ENCODE data around the gene XXYLT1.

Gene XXYLT1

DNA sequence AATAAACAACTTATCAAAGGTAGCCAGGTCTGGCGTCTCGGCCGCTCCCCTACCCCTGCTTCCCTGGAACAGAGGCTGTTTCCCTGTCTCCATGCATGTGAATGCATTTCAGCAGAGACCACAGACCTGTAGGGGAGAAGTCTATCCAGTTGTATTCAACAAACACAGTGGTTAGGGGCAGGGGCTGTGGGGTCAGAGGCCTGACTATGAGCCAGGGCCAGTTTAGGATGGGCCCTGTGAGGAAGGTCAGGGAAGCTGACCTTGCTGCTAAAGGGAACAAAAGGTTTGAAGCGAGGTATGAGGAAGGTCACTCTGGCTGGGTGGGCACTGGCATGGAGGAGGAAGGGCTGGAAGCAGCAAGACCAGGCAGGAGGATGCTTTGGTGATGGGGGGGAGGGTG, 184.6 kb downstream of the XXYLT1 start:
- H3K27ac ChIP-seq (ENCODE audit: low read length): no peak overlapping the region
- H3K9me3 ChIP-seq (ENCODE audit: control insufficient read depth in 1 of 2, low read length in 2 of 2): no peaks in the 10 kb centered on the region
- no peak overlapping the region for H3K4me3 ChIP-seq (ENCODE audit: low read depth in 1 of 2, low read length in 2 of 2)
- H3K27me3 ChIP-seq (ENCODE audit: low read depth, low read length): no peaks in the 10 kb centered on the region
- no peaks in the 10 kb centered on the region for H3K36me3 ChIP-seq (ENCODE audit: control insufficient read depth in 1 of 2, insufficient read depth in 2 of 2, low read length in 2 of 2)
- H3K4me1 ChIP-seq (ENCODE audit: control insufficient read depth in 1 of 2, insufficient read depth in 2 of 2, low read length in 2 of 2): peaks cover 0 to 7% of the 10 kb centered on the region in 2 donors

DNA sequence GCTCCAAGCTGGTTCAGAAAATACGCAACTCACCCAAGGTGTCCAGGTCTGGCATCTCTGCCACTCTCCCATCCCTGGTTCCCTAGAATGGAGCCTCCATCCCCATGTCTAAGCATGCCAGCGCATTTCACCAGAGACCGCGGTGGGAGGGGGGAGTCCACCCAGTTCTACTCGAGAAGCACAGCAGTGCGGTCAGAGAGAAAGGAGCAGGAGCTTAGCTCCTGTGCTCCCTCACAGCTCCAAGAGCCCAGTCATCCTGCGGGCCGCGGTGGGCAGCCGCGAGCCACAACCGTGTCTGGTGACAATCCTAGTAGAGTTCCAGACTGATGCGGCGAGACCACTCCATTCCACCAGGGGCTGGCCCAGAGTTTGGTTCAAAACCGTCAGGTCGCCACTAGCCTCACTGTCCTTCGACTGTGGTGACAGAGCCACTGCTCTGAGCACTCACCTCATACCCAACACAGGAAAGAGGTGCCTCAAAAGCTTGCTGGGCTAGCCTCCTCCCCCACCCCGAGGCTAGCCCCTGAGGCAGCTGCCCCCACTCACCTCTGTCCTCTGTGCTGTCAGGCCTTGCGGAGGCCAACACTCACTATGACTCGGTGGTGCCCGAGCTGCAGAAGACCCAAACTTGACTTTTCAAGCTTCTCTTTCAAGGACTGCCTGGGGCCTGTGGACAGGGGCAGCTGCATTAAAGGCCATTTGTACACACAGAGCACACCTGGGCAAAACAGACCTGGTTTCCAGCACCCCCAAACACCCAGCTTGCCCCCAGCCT, 185.4 kb downstream of the XXYLT1 start:
- peaks cover 5 to 15% of the 10 kb centered on the region in 2 donors for H3K4me1 ChIP-seq (ENCODE audit: control insufficient read depth in 1 of 2, insufficient read depth in 2 of 2, low read length in 2 of 2)
- no peaks in the 10 kb centered on the region for H3K9me3 ChIP-seq (ENCODE audit: control insufficient read depth in 1 of 2, low read length in 2 of 2)
- no peak overlapping the region for H3K27ac ChIP-seq (ENCODE audit: low read length)
- no peak overlapping the region for H3K4me3 ChIP-seq (ENCODE audit: low read depth in 1 of 2, low read length in 2 of 2)
- no peaks in the 10 kb centered on the region for H3K27me3 ChIP-seq (ENCODE audit: low read depth, low read length)
- H3K36me3 ChIP-seq (ENCODE audit: control insufficient read depth in 1 of 2, insufficient read depth in 2 of 2, low read length in 2 of 2): no peaks in the 10 kb centered on the region

DNA sequence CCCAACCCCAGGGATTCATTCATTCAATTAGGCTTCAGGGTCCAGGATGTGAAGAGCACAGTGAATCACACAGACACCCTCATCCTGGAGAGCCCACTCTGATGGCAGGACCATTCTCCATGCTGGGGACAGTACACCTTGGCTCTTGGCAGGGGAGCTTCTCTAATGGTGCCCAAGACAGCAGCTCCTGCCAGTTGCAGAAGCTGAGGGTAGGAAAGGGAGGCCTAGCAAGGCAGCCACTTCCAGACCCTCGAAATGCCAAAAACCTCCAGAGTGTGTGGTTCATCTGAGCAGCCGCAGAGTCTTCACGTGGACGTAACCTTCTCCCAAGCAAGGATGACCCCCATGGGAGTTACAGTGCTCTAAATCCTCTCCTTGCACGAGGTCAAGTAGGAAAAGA, 186.2 kb downstream of the XXYLT1 start:
- H3K27ac ChIP-seq (ENCODE audit: low read length): no peak overlapping the region
- H3K27me3 ChIP-seq (ENCODE audit: low read depth, low read length): no peaks in the 10 kb centered on the region

DNA sequence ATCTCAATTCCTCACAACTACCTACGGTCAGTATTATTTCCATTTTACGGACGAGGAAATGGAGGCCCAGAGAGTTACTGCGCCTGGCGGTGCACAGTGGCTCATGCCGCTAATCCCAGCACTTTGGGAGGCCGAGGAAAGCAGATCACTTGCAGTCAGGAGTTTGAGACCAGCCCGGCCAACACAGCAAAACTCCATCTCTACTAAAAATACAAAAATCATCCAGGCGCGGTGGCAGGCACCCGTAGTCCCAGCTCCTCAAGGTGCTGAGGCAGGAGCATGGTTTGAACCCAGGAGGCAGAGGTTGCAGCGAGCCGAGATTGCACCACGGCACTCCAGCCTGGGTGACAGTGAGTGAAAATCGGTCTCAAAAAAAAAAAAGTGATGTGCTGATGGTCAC, 187.3 kb downstream of the XXYLT1 start:
- H3K9me3 ChIP-seq (ENCODE audit: control insufficient read depth in 1 of 2, low read length in 2 of 2): no peaks in the 10 kb centered on the region
- no peak overlapping the region for H3K27ac ChIP-seq (ENCODE audit: low read length)
- H3K27me3 ChIP-seq (ENCODE audit: low read depth, low read length): no peaks in the 10 kb centered on the region
- H3K36me3 ChIP-seq (ENCODE audit: control insufficient read depth in 1 of 2, insufficient read depth in 2 of 2, low read length in 2 of 2): no peaks in the 10 kb centered on the region
- H3K4me1 ChIP-seq (ENCODE audit: control insufficient read depth in 1 of 2, insufficient read depth in 2 of 2, low read length in 2 of 2): peaks cover 5 to 15% of the 10 kb centered on the region in 2 donors
- H3K4me3 ChIP-seq (ENCODE audit: low read depth in 1 of 2, low read length in 2 of 2): no peak overlapping the region

More for the DNA sequence above, 186.2 kb downstream of the XXYLT1 start:
- no peaks in the 10 kb centered on the region for H3K9me3 ChIP-seq (ENCODE audit: control insufficient read depth in 1 of 2, low read length in 2 of 2)
- peaks cover 5 to 15% of the 10 kb centered on the region in 2 donors for H3K4me1 ChIP-seq (ENCODE audit: control insufficient read depth in 1 of 2, insufficient read depth in 2 of 2, low read length in 2 of 2)
- H3K36me3 ChIP-seq (ENCODE audit: control insufficient read depth in 1 of 2, insufficient read depth in 2 of 2, low read length in 2 of 2): no peaks in the 10 kb centered on the region
- no peak overlapping the region for H3K4me3 ChIP-seq (ENCODE audit: low read depth in 1 of 2, low read length in 2 of 2)

DNA sequence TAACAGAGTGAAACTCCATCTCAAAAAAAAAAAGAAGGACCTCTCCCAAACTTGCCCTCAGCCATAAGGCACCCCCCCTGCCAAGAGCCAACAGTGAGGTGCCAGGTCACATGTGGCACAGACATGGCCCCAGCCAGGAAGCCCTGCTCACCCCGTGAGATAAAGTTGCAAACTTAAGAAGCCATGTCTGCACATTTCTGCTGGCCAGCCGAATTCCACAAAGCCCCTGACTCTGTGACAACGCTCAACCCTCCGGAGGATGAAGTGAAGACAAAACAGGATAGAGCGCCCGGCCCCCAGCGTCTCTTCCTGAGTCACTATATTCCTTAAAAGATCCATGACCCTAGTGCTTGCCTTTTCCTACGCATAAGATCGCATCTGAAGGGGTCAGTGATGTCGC, 188.1 kb downstream of the XXYLT1 start:
- Histone ChIP-seq H3K4me1 (ENCODE audit: control insufficient read depth in 1 of 2, insufficient read depth in 2 of 2, low read length in 2 of 2) (peaks cover 5 to 15% of the 10 kb centered on the region in 2 donors), H3K36me3 (ENCODE audit: control insufficient read depth in 1 of 2, insufficient read depth in 2 of 2, low read length in 2 of 2) (no peaks in the 10 kb centered on the region), H3K27me3 (ENCODE audit: low read depth, low read length) (no peaks in the 10 kb centered on the region), H3K9me3 (ENCODE audit: control insufficient read depth in 1 of 2, low read length in 2 of 2) (no peaks in the 10 kb centered on the region), H3K27ac (ENCODE audit: low read length) (no peak overlapping the region), H3K4me3 (ENCODE audit: low read depth in 1 of 2, low read length in 2 of 2) (no peak overlapping the region)

DNA sequence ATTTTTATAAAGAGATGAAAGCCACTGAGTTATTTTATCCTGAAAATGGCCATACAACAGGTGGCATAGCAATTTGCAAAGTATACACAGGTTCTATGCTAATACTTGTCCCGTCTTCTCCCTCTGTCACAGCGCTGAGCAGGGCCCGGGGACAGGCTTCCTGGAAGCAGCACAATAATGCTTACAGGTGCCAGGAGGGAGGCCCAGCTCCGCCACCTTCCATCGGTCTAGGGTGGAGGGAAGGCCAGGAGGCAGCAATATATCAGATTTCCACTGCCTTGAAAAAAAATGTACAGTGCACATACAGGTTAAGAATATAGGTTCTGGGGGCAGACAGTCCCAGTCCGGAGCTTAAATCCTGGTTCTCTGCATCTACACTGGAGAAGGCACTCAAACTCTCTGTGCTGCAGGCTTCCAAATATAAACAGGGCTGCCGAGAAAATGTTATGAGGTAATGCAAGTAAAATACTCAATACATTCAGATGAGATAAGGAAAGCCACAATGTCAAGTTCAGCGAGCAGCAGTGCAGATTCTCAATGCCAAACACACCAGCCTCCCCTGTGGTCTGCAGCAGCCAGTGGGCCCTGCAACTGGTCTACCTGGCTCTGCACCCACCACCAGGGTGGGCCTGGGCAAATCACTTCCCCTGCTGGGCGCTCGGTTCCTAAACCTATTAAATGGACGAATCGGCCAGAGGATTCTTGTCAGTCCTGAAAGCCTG, 189.6 kb downstream of the XXYLT1 start:
- Histone ChIP-seq H3K9me3 (ENCODE audit: control insufficient read depth in 1 of 2, low read length in 2 of 2) (no peaks in the 10 kb centered on the region), H3K27me3 (ENCODE audit: low read depth, low read length) (no peaks in the 10 kb centered on the region), H3K36me3 (ENCODE audit: control insufficient read depth in 1 of 2, insufficient read depth in 2 of 2, low read length in 2 of 2) (no peaks in the 10 kb centered on the region), H3K4me3 (ENCODE audit: low read depth in 1 of 2, low read length in 2 of 2) (no peak overlapping the region), H3K27ac (ENCODE audit: low read length) (no peak overlapping the region), H3K4me1 (ENCODE audit: control insufficient read depth in 1 of 2, insufficient read depth in 2 of 2, low read length in 2 of 2) (peaks cover 5 to 15% of the 10 kb centered on the region in 2 donors)

DNA sequence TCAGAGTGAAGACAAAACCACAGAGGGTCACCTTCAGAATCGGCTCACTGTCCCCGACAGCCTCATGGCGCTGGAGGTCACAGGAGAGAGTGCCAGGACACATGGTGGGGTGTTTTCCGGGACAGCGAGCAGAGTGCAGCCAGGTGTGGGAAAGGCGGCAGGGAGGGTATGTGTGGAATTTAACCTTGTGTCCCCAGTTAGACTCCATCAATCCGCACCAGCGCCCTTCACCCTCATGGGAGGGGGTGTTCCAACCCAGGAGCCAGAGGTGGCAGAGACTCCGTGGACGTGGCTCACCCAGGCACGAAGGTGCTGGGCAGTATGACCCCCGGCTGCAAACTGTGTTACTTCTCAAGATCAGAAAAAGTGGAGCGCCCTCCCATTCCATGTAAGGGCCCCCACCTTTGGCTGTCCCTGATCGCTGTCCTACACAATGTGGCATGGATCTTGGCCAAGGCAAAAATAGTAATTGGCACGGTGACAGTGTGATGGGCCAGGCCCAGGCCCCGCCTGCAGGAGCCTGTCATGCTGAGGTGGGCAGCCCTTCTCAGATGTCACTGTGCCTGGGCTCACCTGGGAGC, 190.3 kb downstream of the XXYLT1 start:
- H3K9me3 ChIP-seq (ENCODE audit: control insufficient read depth in 1 of 2, low read length in 2 of 2): no peaks in the 10 kb centered on the region
- H3K27me3 ChIP-seq (ENCODE audit: low read depth, low read length): no peaks in the 10 kb centered on the region
- no peaks in the 10 kb centered on the region for H3K36me3 ChIP-seq (ENCODE audit: control insufficient read depth in 1 of 2, insufficient read depth in 2 of 2, low read length in 2 of 2)
- peaks cover 5 to 15% of the 10 kb centered on the region in 2 donors for H3K4me1 ChIP-seq (ENCODE audit: control insufficient read depth in 1 of 2, insufficient read depth in 2 of 2, low read length in 2 of 2)
- no peak overlapping the region for H3K27ac ChIP-seq (ENCODE audit: low read length)
- no peak overlapping the region for H3K4me3 ChIP-seq (ENCODE audit: low read depth in 1 of 2, low read length in 2 of 2)

DNA sequence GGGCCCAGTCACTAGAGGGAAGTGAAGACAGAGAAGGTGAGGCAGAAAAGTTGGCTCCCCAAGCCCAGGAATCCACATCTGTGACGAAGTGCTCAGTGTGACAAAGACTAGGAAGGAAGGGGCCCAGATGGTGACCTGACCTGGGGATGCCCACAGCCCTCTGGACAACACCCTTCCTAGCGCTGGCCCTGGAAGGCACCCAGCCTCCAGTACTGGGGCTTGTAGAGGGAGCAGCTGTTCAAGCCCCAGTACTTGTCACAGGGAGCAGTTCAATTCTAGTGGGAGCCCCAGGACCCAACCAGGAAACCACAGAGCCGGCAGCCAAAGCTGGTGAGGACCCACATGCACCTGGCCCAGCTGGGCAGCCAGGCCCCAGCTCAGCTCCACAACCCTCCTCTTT, 190.8 kb downstream of the XXYLT1 start:
- H3K4me3 ChIP-seq (ENCODE audit: low read depth in 1 of 2, low read length in 2 of 2): no peak overlapping the region
- H3K9me3 ChIP-seq (ENCODE audit: control insufficient read depth in 1 of 2, low read length in 2 of 2): no peaks in the 10 kb centered on the region
- H3K27ac ChIP-seq (ENCODE audit: low read length): no peak overlapping the region
- H3K36me3 ChIP-seq (ENCODE audit: control insufficient read depth in 1 of 2, insufficient read depth in 2 of 2, low read length in 2 of 2): no peaks in the 10 kb centered on the region
- no peaks in the 10 kb centered on the region for H3K27me3 ChIP-seq (ENCODE audit: low read depth, low read length)
- peaks cover 5 to 15% of the 10 kb centered on the region in 2 donors for H3K4me1 ChIP-seq (ENCODE audit: control insufficient read depth in 1 of 2, insufficient read depth in 2 of 2, low read length in 2 of 2)

DNA sequence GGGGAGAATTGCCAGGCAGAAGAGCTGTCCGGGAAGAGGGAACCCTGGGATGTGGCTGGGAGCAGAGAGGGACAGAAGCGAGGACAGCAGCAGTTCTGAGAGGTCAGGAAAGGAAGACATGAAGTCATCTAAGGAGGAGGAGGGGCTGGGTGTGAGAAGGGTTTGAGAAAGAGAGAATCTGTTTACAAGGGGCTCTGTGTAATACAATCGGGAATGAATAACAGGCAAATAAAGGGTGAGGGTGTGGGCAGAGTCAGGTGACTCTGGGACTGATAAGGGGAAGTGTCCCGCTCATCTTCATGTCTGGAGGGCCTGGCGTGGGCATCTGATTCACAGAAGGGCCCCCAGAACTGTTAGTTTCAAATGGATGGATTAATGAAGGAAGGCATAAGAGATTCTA, 191.3 kb downstream of the XXYLT1 start:
- H3K4me3 ChIP-seq (ENCODE audit: low read depth in 1 of 2, low read length in 2 of 2): no peak overlapping the region
- H3K9me3 ChIP-seq (ENCODE audit: control insufficient read depth in 1 of 2, low read length in 2 of 2): no peaks in the 10 kb centered on the region
- H3K27me3 ChIP-seq (ENCODE audit: low read depth, low read length): no peaks in the 10 kb centered on the region
- no peak overlapping the region for H3K27ac ChIP-seq (ENCODE audit: low read length)
- peaks cover 5 to 15% of the 10 kb centered on the region in 2 donors for H3K4me1 ChIP-seq (ENCODE audit: control insufficient read depth in 1 of 2, insufficient read depth in 2 of 2, low read length in 2 of 2)
- H3K36me3 ChIP-seq (ENCODE audit: control insufficient read depth in 1 of 2, insufficient read depth in 2 of 2, low read length in 2 of 2): no peaks in the 10 kb centered on the region

DNA sequence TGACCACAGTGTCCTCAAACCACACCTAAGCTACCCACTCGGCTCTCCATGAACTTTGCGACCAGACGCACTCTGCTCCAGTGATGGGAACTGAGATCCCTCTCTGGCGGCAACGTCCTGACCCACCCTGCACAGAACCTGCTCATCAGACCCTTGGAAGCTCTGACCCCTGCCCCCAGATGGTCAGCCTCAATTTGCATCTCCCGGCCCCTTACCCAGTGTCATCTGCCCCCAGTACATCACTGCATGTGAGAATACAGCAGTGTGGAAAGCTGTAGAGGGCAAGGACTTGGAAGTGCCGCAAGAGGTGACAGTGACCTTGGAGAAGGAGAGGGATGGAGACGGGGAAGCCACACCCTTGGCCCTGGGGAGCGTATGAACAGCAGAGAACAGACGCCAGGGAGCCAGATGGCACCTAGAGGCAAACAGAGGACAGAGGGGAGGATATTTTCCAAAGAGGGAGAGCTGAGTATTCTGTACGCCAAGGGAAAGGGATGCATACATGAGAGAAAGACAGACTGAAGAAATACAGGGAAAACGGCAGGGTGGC, 192.0 kb downstream of the XXYLT1 start:
- Histone ChIP-seq H3K9me3 (ENCODE audit: control insufficient read depth in 1 of 2, low read length in 2 of 2) (no peaks in the 10 kb centered on the region), H3K4me3 (ENCODE audit: low read depth in 1 of 2, low read length in 2 of 2) (no peak overlapping the region), H3K36me3 (ENCODE audit: control insufficient read depth in 1 of 2, insufficient read depth in 2 of 2, low read length in 2 of 2) (no peaks in the 10 kb centered on the region), H3K27ac (ENCODE audit: low read length) (no peak overlapping the region), H3K27me3 (ENCODE audit: low read depth, low read length) (no peaks in the 10 kb centered on the region), H3K4me1 (ENCODE audit: control insufficient read depth in 1 of 2, insufficient read depth in 2 of 2, low read length in 2 of 2) (peaks cover 5 to 15% of the 10 kb centered on the region in 2 donors)

Measured in muscle layer of duodenum (tissue), 2 donors.